Endodermal cell (in vitro differentiated cells): Measurements from ENCODE around the gene PIK3R2. TPM values are rescaled to one million over a fixed set of nuclear protein-coding genes. Genes with fewer than 3 reads are reported as not detected.

Experiments
- DNase-seq: peaks from one replicate; pipeline ENCODE4 v3.0.0-alpha.2; 2017
- H3K27ac ChIP-seq: 2 replicates; pipeline ENCODE4 v1.5.1; 2013; ENCODE audit warnings: mild to moderate bottlenecking, low read depth, low read length, moderate library complexity
- H3K27me3 ChIP-seq: 2 replicates; pipeline ENCODE4 v1.6.1; 2013; ENCODE audit warnings: mild to moderate bottlenecking, low read length, moderate library complexity; ENCODE audit not compliant: insufficient read depth, control insufficient read depth, poor library complexity, severe bottlenecking
- H3K36me3 ChIP-seq: 2 replicates; pipeline ENCODE4 v1.7.0; 2013; ENCODE audit warnings: mild to moderate bottlenecking, low read length, moderate library complexity; ENCODE audit not compliant: control insufficient read depth, insufficient read depth
- H3K4me1 ChIP-seq: one replicate; pipeline ENCODE4 v1.7.0; 2013; ENCODE audit warnings: low read length; ENCODE audit not compliant: control insufficient read depth, insufficient read depth
- H3K4me3 ChIP-seq: 2 replicates; pipeline ENCODE4 v1.5.1; 2013; ENCODE audit warnings: mild to moderate bottlenecking, low read length, moderate library complexity
- H3K9ac ChIP-seq: 2 replicates; pipeline ENCODE4 v1.6.1; 2013; ENCODE audit warnings: mild to moderate bottlenecking, low read length, moderate library complexity; ENCODE audit not compliant: poor library complexity, severe bottlenecking; ENCODE audit errors: extremely low read depth
- H3K9me3 ChIP-seq: 2 replicates; pipeline ENCODE4 v1.6.1; 2013; ENCODE audit warnings: mild to moderate bottlenecking, low read length, moderate library complexity; ENCODE audit not compliant: control insufficient read depth
- H3K27ac Mint-ChIP-seq: 2 replicates; pipeline ENCODE4 v1.8.0; 2020; ENCODE audit warnings: mixed read lengths
- H3K27me3 Mint-ChIP-seq: 2 replicates; pipeline ENCODE4 v1.8.0; 2021; ENCODE audit warnings: mild to moderate bottlenecking, mixed read lengths; ENCODE audit not compliant: insufficient read depth
- H3K36me3 Mint-ChIP-seq: 2 replicates; pipeline ENCODE4 v1.8.0; 2020; ENCODE audit warnings: low read depth, mixed read lengths
- H3K4me1 Mint-ChIP-seq: 2 replicates; pipeline ENCODE4 v1.8.0; 2020; ENCODE audit warnings: mixed read lengths
- H3K4me3 Mint-ChIP-seq: 2 replicates; pipeline ENCODE4 v1.8.0; 2020; ENCODE audit warnings: mild to moderate bottlenecking, moderate library complexity, mixed read lengths
- H3K9me3 Mint-ChIP-seq: 2 replicates; pipeline ENCODE4 v1.8.0; 2020; ENCODE audit warnings: mild to moderate bottlenecking, mixed read lengths
- CTCF ChIP-seq: fragments of 200-600 bp; sonication (generic); conservative IDR thresholded peaks from 2 replicates; pipeline ENCODE4 v1.5.0; 2021; ENCODE audit warnings: antibody characterized with exemption, mild to moderate bottlenecking
- whole genome bisulfite sequencing, 2 experiments: methylation state at CpG; one replicate each; pipeline versions ENCODE4 v1.1.5 to v1.1.7; 2013; ENCODE audit warnings: missing lambda C conversion rate in 2 of 2, mixed read lengths in 1 of 2; ENCODE audit not compliant: insufficient coverage in 1 of 2, insufficient read length in 1 of 2; 5-methylcytosine and 5-hydroxymethylcytosine counted together
- total RNA-seq, 2 donors: library from RNA; stranded (reverse); fragmentation: NEBNext Ultra II Directional in 1 of 2; extraction: Animal tissue kit (Norgen Biotek cat#: 25700) in 1 of 2; gene quantifications; 2 replicates in 1 of 2; 3 replicates in 1 of 2; pipeline ENCODE4 v1.2.1, GENCODE V29; 2021

Gene PIK3R2
- total RNA-seq, 2 donors from 2014 or later = 52.9 to 58.8 TPM

- H3K27me3 Mint-ChIP-seq = no peaks in the 10 kb centered on the region
- H3K4me1 ChIP-seq = no peaks in the 10 kb centered on the region
- H3K27ac ChIP-seq = no peak overlapping the region
- DNase-seq = no peak
- no peaks in the 10 kb centered on the region for H3K9me3 Mint-ChIP-seq
- no peak overlapping the region for H3K27ac Mint-ChIP-seq
- peaks cover 4% of the 10 kb centered on the region for H3K36me3 ChIP-seq
- peaks cover 7% of the 10 kb centered on the region for H3K4me1 Mint-ChIP-seq
- H3K9ac ChIP-seq = no peak overlapping the region
- TF ChIP-seq CTCF = no peak
- H3K4me3 Mint-ChIP-seq = no peak overlapping the region
- H3K27me3 ChIP-seq = no peaks in the 10 kb centered on the region
- H3K36me3 Mint-ChIP-seq = peaks cover 24% of the 10 kb centered on the region
- no peaks in the 10 kb centered on the region for H3K9me3 ChIP-seq
- WGBS, 2 experiments = 89 to 98% methylated on average over 15 to 16 of the region's 16 CpGs
- no peak overlapping the region for H3K4me3 ChIP-seq
Measured at GRCh38 chr19:18149596-18149975, 3.4 kb upstream of the PIK3R2 start.

GRCh38 chr19:18150776-18151624, 2.0 kb upstream of the PIK3R2 start:
- Mint-ChIP-seq H3K4me1 (peaks cover 7% of the 10 kb centered on the region), H3K9me3 (no peaks in the 10 kb centered on the region), H3K36me3 (peaks cover 13% of the 10 kb centered on the region), H3K4me3 (peak overlapping the region; percentile 79), H3K27me3 (no peaks in the 10 kb centered on the region), H3K27ac (no peak overlapping the region)
- TF ChIP-seq CTCF = no peak
- Histone ChIP-seq H3K4me3 (no peak overlapping the region), H3K36me3 (peaks cover 4% of the 10 kb centered on the region), H3K9me3 (no peaks in the 10 kb centered on the region), H3K4me1 (no peaks in the 10 kb centered on the region), H3K9ac (no peak overlapping the region), H3K27me3 (no peaks in the 10 kb centered on the region), H3K27ac (no peak overlapping the region)
- no peak for DNase-seq
- 85 to 91% methylated on average over 14 to 18 of the region's 18 CpGs for WGBS, 2 experiments

- Histone ChIP-seq H3K9me3 (no peaks in the 10 kb centered on the region), H3K4me1 (no peaks in the 10 kb centered on the region), H3K27ac (peak overlapping the region; percentile 88), H3K36me3 (peaks cover 4% of the 10 kb centered on the region), H3K27me3 (no peaks in the 10 kb centered on the region), H3K4me3 (peak overlapping the region; percentile 75), H3K9ac (peak overlapping the region; percentile 75)
- Mint-ChIP-seq H3K27ac (peak overlapping the region; percentile 98), H3K27me3 (no peaks in the 10 kb centered on the region), H3K4me3 (peak overlapping the region; percentile 79), H3K36me3 (peaks cover 10% of the 10 kb centered on the region), H3K9me3 (no peaks in the 10 kb centered on the region), H3K4me1 (peaks cover 7% of the 10 kb centered on the region)
- peak; percentile 83 for TF ChIP-seq CTCF
- whole genome bisulfite sequencing, 2 experiments = 0 to 1% methylated on average over 19 to 22 of the region's 22 CpGs
- peak; percentile 99 for DNase-seq
Measured at GRCh38 chr19:18152442-18152816, 534 bp upstream of the PIK3R2 start.
